H9 (cell line): ENCODE measurements around the gene ASB16. TPM values are rescaled to one million over a fixed set of nuclear protein-coding genes. Genes with fewer than 3 reads are reported as not detected.

Experiments used
- DNase-seq: peaks from one replicate; pipeline ENCODE4 v3.0.0-alpha.2; 2017
- H2AFZ ChIP-seq: one replicate; pipeline ENCODE4 v1.6.1; 2013; ENCODE audit warnings: mild to moderate bottlenecking, low read length, control low read depth, moderate library complexity
- H2AK5ac ChIP-seq: 2 replicates; pipeline ENCODE4 v1.6.1; 2013; ENCODE audit warnings: low read length, control low read depth, mixed read lengths; ENCODE audit not compliant: insufficient read length
- H2BK120ac ChIP-seq: one replicate; pipeline ENCODE4 v1.6.1; 2013; ENCODE audit warnings: low read depth, mild to moderate bottlenecking, low read length, control low read depth, inconsistent platforms; ENCODE audit not compliant: poor library complexity, severe bottlenecking
- H2BK12ac ChIP-seq: 2 replicates; pipeline ENCODE4 v1.6.1; 2013; ENCODE audit warnings: low read length, control low read depth, mixed read lengths, low read depth; ENCODE audit not compliant: insufficient read length
- H2BK15ac ChIP-seq: 2 replicates; pipeline ENCODE4 v1.6.1; 2013; ENCODE audit warnings: low read depth, low read length, control low read depth
- H2BK20ac ChIP-seq: one replicate; pipeline ENCODE4 v1.6.1; 2013; ENCODE audit warnings: low read depth, mild to moderate bottlenecking, low read length, control low read depth, inconsistent platforms; ENCODE audit not compliant: poor library complexity, severe bottlenecking
- H2BK5ac ChIP-seq: 2 replicates; pipeline ENCODE4 v1.6.1; 2013; ENCODE audit warnings: low read length, control low read depth, mixed read lengths; ENCODE audit not compliant: insufficient read length
- H3K14ac ChIP-seq: 2 replicates; pipeline ENCODE4 v1.6.1; 2013; ENCODE audit warnings: low read length, control low read depth; ENCODE audit not compliant: insufficient read depth
- H3K18ac ChIP-seq: 2 replicates; pipeline ENCODE4 v1.6.1; 2013; ENCODE audit warnings: low read depth, mild to moderate bottlenecking, mixed read lengths, low read length, control low read depth; ENCODE audit not compliant: insufficient read length
- H3K23ac ChIP-seq: 2 replicates; pipeline ENCODE4 v1.6.1; 2013; ENCODE audit warnings: low read length, control low read depth, mixed read lengths, low read depth; ENCODE audit not compliant: insufficient read length
- H3K23me2 ChIP-seq: 2 replicates; pipeline ENCODE4 v1.6.1; 2013; ENCODE audit warnings: low read depth, mild to moderate bottlenecking, mixed read lengths, low read length, control low read depth; ENCODE audit not compliant: insufficient read length, poor library complexity, severe bottlenecking
- H3K27ac ChIP-seq: 2 replicates; pipeline ENCODE4 v1.5.1; 2013; ENCODE audit warnings: low read length, control low read depth, mixed read lengths, low read depth; ENCODE audit not compliant: insufficient read length
- H3K27me3 ChIP-seq: 2 replicates; pipeline ENCODE4 v1.6.1; 2013; ENCODE audit warnings: low read length, control low read depth, inconsistent platforms; ENCODE audit not compliant: insufficient read depth
- H3K4ac ChIP-seq: 2 replicates; pipeline ENCODE4 v1.6.1; 2013; ENCODE audit warnings: low read depth, mild to moderate bottlenecking, control low read depth, inconsistent platforms, low read length, moderate library complexity
- H3K4me1 ChIP-seq: 2 replicates; pipeline ENCODE4 v1.6.1; 2013; ENCODE audit warnings: low read length, control low read depth, inconsistent platforms; ENCODE audit not compliant: insufficient read depth
- H3K4me2 ChIP-seq: 2 replicates; pipeline ENCODE4 v1.6.1; 2013; ENCODE audit warnings: low read length, control low read depth, mixed read lengths; ENCODE audit not compliant: insufficient read length, insufficient read depth
- H3K56ac ChIP-seq: 2 replicates; pipeline ENCODE4 v1.6.1; 2013; ENCODE audit warnings: low read depth, mild to moderate bottlenecking, mixed read lengths, low read length, control low read depth; ENCODE audit not compliant: insufficient read length
- H3K79me1 ChIP-seq: 2 replicates; pipeline ENCODE4 v1.6.1; 2013; ENCODE audit warnings: low read depth, mild to moderate bottlenecking, moderate library complexity, low read length, control low read depth, inconsistent platforms; ENCODE audit not compliant: insufficient read depth, poor library complexity, severe bottlenecking
- H3K79me2 ChIP-seq: 2 replicates; pipeline ENCODE4 v1.6.1; 2013; ENCODE audit warnings: low read length, control low read depth, inconsistent platforms; ENCODE audit not compliant: insufficient read depth
- H3K9ac ChIP-seq: 2 replicates; pipeline ENCODE4 v1.6.1; 2013; ENCODE audit warnings: low read length, control low read depth, mixed read lengths; ENCODE audit not compliant: insufficient read length; ENCODE audit errors: extremely low read depth
- H3K9me3 ChIP-seq: one replicate; pipeline ENCODE4 v1.6.1; 2013; ENCODE audit warnings: low read depth, low read length, inconsistent platforms; ENCODE audit not compliant: control insufficient read depth
- H3T11ph ChIP-seq: one replicate; pipeline ENCODE4 v1.6.1; 2013; ENCODE audit warnings: mild to moderate bottlenecking, low read length, control low read depth, inconsistent platforms
- H4K20me1 ChIP-seq: one replicate; pipeline ENCODE4 v1.6.1; 2013; ENCODE audit not compliant: control insufficient read depth, insufficient read length, insufficient read depth
- H4K5ac ChIP-seq: 2 replicates; pipeline ENCODE4 v1.6.1; 2013; ENCODE audit warnings: low read depth, mild to moderate bottlenecking, mixed read lengths, low read length, control low read depth; ENCODE audit not compliant: insufficient read length
- H4K8ac ChIP-seq: replicated peaks from 2 replicates; pipeline ENCODE4 v1.6.1; 2013; ENCODE audit warnings: low read length, control low read depth, mixed read lengths, low read depth; ENCODE audit not compliant: insufficient read length
- H4K91ac ChIP-seq: 2 replicates; pipeline ENCODE4 v1.6.1; 2013; ENCODE audit warnings: low read depth, mild to moderate bottlenecking, moderate library complexity, mixed read lengths, low read length, control low read depth; ENCODE audit not compliant: insufficient read length
- H3K27ac Mint-ChIP-seq, 3 experiments: 2 replicates in 2 of 3; 3 replicates in 1 of 3; pipeline ENCODE4 v1.8.0; 2020 to 2021; ENCODE audit warnings: mixed read lengths in 3 of 3, mild to moderate bottlenecking in 1 of 3, moderate library complexity in 1 of 3
- H3K27me3 Mint-ChIP-seq: 2 replicates; pipeline ENCODE4 v1.8.0; 2021; ENCODE audit warnings: low read depth, mild to moderate bottlenecking, moderate library complexity, mixed read lengths
- H3K36me3 Mint-ChIP-seq, 3 experiments: 2 replicates in 2 of 3; 3 replicates in 1 of 3; pipeline ENCODE4 v1.8.0; 2020 to 2021; ENCODE audit warnings: low read depth in 3 of 3, mixed read lengths in 3 of 3; ENCODE audit not compliant: insufficient read depth in 1 of 3
- H3K4me1 Mint-ChIP-seq, 2 experiments: 2 replicates each; pipeline ENCODE4 v1.8.0; 2020; ENCODE audit warnings: mixed read lengths in 2 of 2
- H3K4me3 Mint-ChIP-seq, 2 experiments: 2 replicates in 1 of 2; 3 replicates in 1 of 2; pipeline ENCODE4 v1.8.0; 2020 to 2021; ENCODE audit warnings: mild to moderate bottlenecking in 2 of 2, mixed read lengths in 2 of 2, moderate library complexity in 1 of 2
- H3K9me3 Mint-ChIP-seq, 2 experiments: 2 replicates in 1 of 2; 3 replicates in 1 of 2; pipeline ENCODE4 v1.8.0; 2020; ENCODE audit warnings: mild to moderate bottlenecking in 2 of 2, mixed read lengths in 2 of 2, moderate library complexity in 1 of 2
- WGBS: extraction: QIAGEN DNeasy Blood & Tissue Kit; methylation state at CpG from one replicate; pipeline ENCODE4 v1.1.7; 2013; ENCODE audit warnings: missing lambda C conversion rate, low lambda C conversion rate, mixed read lengths; ENCODE audit not compliant: insufficient read length; ENCODE audit errors: extremely low coverage; 5-methylcytosine and 5-hydroxymethylcytosine counted together
- total RNA-seq: library from RNA; stranded (reverse); gene quantifications from 2 replicates; pipeline ENCODE4 v1.2.1, GENCODE V29; 2021
- TF ChIP-seq, protein P1 (sequence below): fragments of 200-600 bp; sonication (generic); conservative IDR thresholded peaks from 3 replicates; pipeline ENCODE4 v1.8.0; 2021; ENCODE audit warnings: antibody characterized with exemption, mild to moderate bottlenecking

ASB16 gene
- total RNA-seq, 1 experiment from 2014 or later, result 0.90 TPM

DNA sequence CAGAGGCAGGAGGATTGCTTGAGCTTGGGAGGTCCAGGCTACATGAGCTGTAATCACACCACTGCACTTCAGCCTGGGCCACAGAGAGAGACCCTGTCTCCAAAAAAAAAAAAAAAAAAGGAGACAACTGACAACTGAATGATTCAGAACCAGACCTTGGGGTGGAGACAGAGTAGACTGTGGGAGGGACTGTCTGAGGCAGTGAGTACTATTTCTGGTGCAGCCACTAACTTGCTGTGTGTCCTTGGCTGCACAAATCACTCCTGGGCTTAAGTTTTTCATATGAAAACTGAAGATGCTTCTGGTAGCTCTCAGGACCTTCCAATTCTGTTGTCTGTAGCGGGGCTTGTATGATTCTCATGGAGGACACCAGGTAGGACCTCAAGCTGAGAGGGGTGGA is 5.8 kb downstream of the ASB16 start:
- Histone ChIP-seq H3K27me3 (no peaks in the 10 kb centered on the region), H3K23ac (no peak overlapping the region), H3T11ph (no peak overlapping the region), H2BK12ac (no peak overlapping the region), H2BK15ac (no peak overlapping the region), H2BK5ac (no peak overlapping the region), H2AK5ac (no peak overlapping the region), H3K23me2 (no peaks in the 10 kb centered on the region), H3K4me2 (no peak overlapping the region), H3K27ac (no peak overlapping the region), H3K9me3 (no peaks in the 10 kb centered on the region), H2BK120ac (no peak overlapping the region), H3K4ac (no peak overlapping the region), H3K56ac (no peak overlapping the region), H3K79me1 (no peaks in the 10 kb centered on the region), H4K5ac (no peak overlapping the region), H3K4me1 (no peaks in the 10 kb centered on the region), H4K91ac (no peak overlapping the region), H4K20me1 (peaks cover 3% of the 10 kb centered on the region), H3K18ac (no peak overlapping the region), H2BK20ac (no peak overlapping the region), H3K9ac (no peak overlapping the region), H3K79me2 (no peaks in the 10 kb centered on the region), H4K8ac (no peak overlapping the region), H2AFZ (no peak overlapping the region), H3K14ac (no peak overlapping the region)
- peaks cover 4 to 6% of the 10 kb centered on the region in 2 experiments; a peak in 1 of 4 replicates for H3K4me1 Mint-ChIP-seq
- H3K27me3 Mint-ChIP-seq, result no peaks in the 10 kb centered on the region
- no peak overlapping the region for H3K27ac Mint-ChIP-seq
- H3K4me3 Mint-ChIP-seq, result no peak overlapping the region
- TF ChIP-seq, protein P1, sequence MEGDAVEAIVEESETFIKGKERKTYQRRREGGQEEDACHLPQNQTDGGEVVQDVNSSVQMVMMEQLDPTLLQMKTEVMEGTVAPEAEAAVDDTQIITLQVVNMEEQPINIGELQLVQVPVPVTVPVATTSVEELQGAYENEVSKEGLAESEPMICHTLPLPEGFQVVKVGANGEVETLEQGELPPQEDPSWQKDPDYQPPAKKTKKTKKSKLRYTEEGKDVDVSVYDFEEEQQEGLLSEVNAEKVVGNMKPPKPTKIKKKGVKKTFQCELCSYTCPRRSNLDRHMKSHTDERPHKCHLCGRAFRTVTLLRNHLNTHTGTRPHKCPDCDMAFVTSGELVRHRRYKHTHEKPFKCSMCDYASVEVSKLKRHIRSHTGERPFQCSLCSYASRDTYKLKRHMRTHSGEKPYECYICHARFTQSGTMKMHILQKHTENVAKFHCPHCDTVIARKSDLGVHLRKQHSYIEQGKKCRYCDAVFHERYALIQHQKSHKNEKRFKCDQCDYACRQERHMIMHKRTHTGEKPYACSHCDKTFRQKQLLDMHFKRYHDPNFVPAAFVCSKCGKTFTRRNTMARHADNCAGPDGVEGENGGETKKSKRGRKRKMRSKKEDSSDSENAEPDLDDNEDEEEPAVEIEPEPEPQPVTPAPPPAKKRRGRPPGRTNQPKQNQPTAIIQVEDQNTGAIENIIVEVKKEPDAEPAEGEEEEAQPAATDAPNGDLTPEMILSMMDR, result no peak
- no peak for DNase-seq
- peaks cover 20 to 30% (median 29%) of the 10 kb centered on the region in 3 experiments for H3K36me3 Mint-ChIP-seq
- H3K9me3 Mint-ChIP-seq, result peaks cover 0 to 1% of the 10 kb centered on the region in 2 experiments; a peak in 1 of 5 replicates
- no CpG with 5 or more reads among the region's 1 CpG for WGBS
